ENCODE results near the gene LZTR1. TPM values are rescaled to one million over a fixed set of nuclear protein-coding genes. Genes with fewer than 3 reads are reported as not detected.

The LZTR1 gene
- polyA plus RNA-seq, 4 donors = 22.7 to 38.0 (median 28.7) TPM

DNA sequence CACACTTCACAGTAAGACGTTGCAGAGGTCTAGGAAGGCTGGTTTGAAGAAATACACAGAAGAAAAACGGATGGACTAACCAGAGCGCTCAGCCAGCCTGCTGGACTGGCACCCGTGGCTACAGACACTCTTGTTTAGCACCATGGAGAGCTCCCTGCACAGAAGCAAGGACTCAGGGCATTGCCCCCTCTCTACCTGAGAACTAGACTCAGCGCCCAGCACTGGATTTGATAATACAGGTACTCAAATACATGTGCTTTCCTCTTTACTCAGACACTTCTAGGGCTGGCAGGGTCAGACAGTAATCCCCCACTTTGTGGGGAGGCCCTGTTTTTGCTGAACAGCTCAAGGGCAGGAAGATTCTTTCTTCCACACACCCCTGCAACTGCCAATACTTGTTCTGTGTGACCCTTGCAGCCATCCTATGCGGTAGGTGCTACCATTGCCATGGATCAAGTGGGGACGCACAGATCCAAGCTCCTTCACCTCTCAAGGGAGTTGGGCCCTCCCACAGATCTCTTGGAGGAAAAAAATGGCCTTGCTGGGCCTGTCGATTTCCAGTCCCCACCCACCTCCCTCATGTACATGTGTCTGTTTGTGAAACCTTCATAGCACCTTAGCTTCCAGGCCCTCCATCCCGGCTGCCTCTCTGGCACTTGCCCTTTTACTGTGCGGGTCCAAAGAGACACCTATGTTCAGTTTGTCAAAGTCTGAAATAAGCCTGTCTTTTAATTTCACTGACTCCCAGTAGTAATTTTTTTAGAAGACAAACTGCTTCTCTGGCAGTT is 27.7 kb downstream of the LZTR1 start:
- 41 to 56% (median 46%) methylated on average over 10 of the region's 10 CpGs for WGBS, 3 donors
- FAIRE-seq (no peak), DNase-seq (peak; percentile 46 to 81)
- Histone ChIP-seq H3K27ac (ENCODE audit: low read depth in 1 of 3, low read length in 2 of 3) (no peak overlapping the region), H3K4me1 (ENCODE audit: control insufficient read depth in 3 of 3, insufficient read depth in 2 of 3, low read depth in 1 of 3, low read length in 2 of 3) (peaks cover 3 to 6% (median 4%) of the 10 kb centered on the region in 3 donors), H3K36me3 (ENCODE audit: control insufficient read depth in 3 of 3, insufficient read depth in 2 of 3, low read depth in 1 of 3, low read length in 3 of 3) (no peaks in the 10 kb centered on the region), H3K4me3 (ENCODE audit: low read depth in 1 of 3, low read length in 3 of 3) (no peak overlapping the region), H3K27me3 (ENCODE audit: control insufficient read depth in 3 of 3, insufficient read depth in 3 of 3, low read length in 3 of 3) (peaks cover 0 to 3% (median 0%) of the 10 kb centered on the region in 3 donors), H3K9me3 (ENCODE audit: control insufficient read depth in 2 of 2, insufficient read depth in 1 of 2, low read depth in 1 of 2, low read length in 1 of 2) (no peaks in the 10 kb centered on the region)

DNA sequence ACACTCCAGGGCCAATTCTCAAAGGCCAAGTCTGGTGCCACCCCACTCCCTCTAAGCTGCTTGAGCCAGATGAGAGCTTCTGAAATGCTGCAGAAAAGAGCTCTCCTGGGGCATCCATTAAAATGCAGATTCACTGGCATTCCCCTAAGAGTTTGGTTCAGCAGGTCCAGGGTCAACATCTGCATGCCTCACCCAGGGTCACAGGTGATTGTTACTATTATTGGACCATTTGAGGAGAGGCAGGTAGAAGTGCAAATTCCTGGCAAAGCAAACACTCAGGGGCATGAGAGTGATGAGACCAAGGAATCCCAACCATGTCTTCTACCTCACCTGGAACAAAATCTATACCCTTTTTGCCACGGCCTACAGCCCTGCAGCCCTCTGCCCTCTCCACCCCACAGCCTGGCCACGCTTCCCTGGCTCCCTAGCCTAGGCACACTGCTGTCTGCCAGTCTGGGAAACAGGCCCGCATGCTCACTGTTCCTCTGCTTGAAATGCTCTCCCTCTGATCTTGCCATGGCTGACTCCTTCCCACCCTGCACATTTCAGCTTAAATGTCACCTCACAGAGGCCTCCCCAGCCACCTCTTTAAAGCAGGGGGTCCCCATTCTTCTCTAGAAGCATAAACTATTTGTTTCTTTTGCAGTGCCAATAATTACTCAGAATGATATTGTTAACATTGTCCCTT is 28.5 kb downstream of the LZTR1 start:
- Histone ChIP-seq H3K9me3 (ENCODE audit: control insufficient read depth in 2 of 2, insufficient read depth in 1 of 2, low read depth in 1 of 2, low read length in 1 of 2) (no peaks in the 10 kb centered on the region), H3K36me3 (ENCODE audit: control insufficient read depth in 3 of 3, insufficient read depth in 2 of 3, low read depth in 1 of 3, low read length in 3 of 3) (no peaks in the 10 kb centered on the region), H3K27me3 (ENCODE audit: control insufficient read depth in 3 of 3, insufficient read depth in 3 of 3, low read length in 3 of 3) (peaks cover 0 to 3% (median 0%) of the 10 kb centered on the region in 3 donors), H3K4me1 (ENCODE audit: control insufficient read depth in 3 of 3, insufficient read depth in 2 of 3, low read depth in 1 of 3, low read length in 2 of 3) (peaks cover 3 to 13% (median 8%) of the 10 kb centered on the region in 3 donors), H3K27ac (ENCODE audit: low read depth in 1 of 3, low read length in 2 of 3) (no peak overlapping the region), H3K4me3 (ENCODE audit: low read depth in 1 of 3, low read length in 3 of 3) (no peak overlapping the region)
- FAIRE-seq = no peak
- no peak for DNase-seq
- 82 to 87% (median 87%) methylated on average over 3 of the region's 3 CpGs for WGBS, 3 donors

DNA sequence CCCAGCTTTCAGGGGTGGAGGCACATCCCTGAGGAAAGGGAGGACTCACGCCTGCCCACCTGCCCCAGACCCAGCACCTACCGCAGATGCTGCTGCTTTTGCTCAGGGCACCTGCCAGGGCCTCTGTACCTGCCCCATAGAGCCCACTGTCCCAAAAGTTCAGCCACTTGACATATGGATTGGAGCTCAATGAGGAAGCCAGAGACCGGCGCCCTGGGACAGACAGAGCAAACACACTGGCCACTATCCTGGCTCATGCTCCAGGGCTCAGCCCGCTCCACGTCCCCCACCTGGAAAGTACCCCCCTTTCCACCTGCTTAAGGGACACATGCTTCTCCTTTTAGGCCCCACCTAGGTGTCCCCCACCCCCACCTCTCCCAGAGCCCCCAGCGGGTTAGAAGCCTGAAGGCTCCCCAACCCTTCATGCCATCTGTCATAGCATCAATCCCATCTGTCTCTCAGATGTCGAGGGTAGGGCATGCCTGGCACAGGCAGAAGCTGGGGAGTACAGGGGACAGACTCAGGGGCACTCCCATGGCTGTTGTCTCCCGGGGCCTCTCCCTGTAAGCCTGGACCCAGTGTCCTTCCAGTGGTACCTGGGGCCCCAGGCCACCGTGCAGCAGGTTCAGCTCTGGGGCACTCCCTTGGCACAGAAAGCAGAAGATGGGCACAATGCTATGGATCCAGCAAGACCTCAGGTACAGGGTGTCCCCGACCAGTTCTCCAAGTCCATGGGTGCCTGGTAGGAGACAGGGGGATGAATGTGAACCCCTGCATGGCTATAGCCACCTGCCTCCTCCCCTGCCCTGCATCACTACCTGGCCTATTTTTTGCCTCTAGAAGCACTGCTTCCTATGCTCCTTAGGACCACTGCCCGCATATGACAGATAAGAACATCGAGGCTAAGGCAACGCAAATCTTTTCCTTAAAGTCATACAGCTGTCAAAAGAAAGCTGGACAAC is 30.6 kb downstream of the LZTR1 start:
- no peaks in the 10 kb centered on the region for H3K9me3 ChIP-seq (ENCODE audit: control insufficient read depth in 2 of 2, insufficient read depth in 1 of 2, low read depth in 1 of 2, low read length in 1 of 2)
- peaks cover 3 to 18% (median 8%) of the 10 kb centered on the region in 3 donors for H3K4me1 ChIP-seq (ENCODE audit: control insufficient read depth in 3 of 3, insufficient read depth in 2 of 3, low read depth in 1 of 3, low read length in 2 of 3)
- 64 to 76% (median 67%) methylated on average over 14 of the region's 14 CpGs for WGBS, 3 donors
- peaks cover 0 to 3% (median 0%) of the 10 kb centered on the region in 3 donors for H3K27me3 ChIP-seq (ENCODE audit: control insufficient read depth in 3 of 3, insufficient read depth in 3 of 3, low read length in 3 of 3)
- H3K36me3 ChIP-seq (ENCODE audit: control insufficient read depth in 3 of 3, insufficient read depth in 2 of 3, low read depth in 1 of 3, low read length in 3 of 3) = no peaks in the 10 kb centered on the region
- DNase-seq (no peak), FAIRE-seq (no peak)
- H3K4me3 ChIP-seq (ENCODE audit: low read depth in 1 of 3, low read length in 3 of 3) = no peak overlapping the region
- H3K27ac ChIP-seq (ENCODE audit: low read depth in 1 of 3, low read length in 2 of 3) = no peak overlapping the region

GRCh38 chr22:21013657-21014201 is 31.6 kb downstream of the LZTR1 start:
- WGBS, 3 donors = 10 to 17% (median 12%) methylated on average over 23 to 24 of the region's 24 CpGs

GRCh38 chr22:21014202-21014725 is 32.2 kb downstream of the LZTR1 start:
- no peaks in the 10 kb centered on the region for H3K9me3 ChIP-seq (ENCODE audit: control insufficient read depth in 2 of 2, insufficient read depth in 1 of 2, low read depth in 1 of 2, low read length in 1 of 2)
- H3K27ac ChIP-seq (ENCODE audit: low read depth in 1 of 3, low read length in 2 of 3) = peak overlapping the region in 2 of 3 donors; percentile 62 to 68
- FAIRE-seq (no peak), DNase-seq (peak; percentile 53 to 87)
- peak overlapping the region in 2 of 3 donors; percentile 12 to 53 for H3K4me3 ChIP-seq (ENCODE audit: low read depth in 1 of 3, low read length in 3 of 3)
- 1% methylated on average over 40 of the region's 40 CpGs for WGBS, 3 donors
- H3K27me3 ChIP-seq (ENCODE audit: control insufficient read depth in 3 of 3, insufficient read depth in 3 of 3, low read length in 3 of 3) = peaks cover 0 to 3% (median 0%) of the 10 kb centered on the region in 3 donors
- H3K4me1 ChIP-seq (ENCODE audit: control insufficient read depth in 3 of 3, insufficient read depth in 2 of 3, low read depth in 1 of 3, low read length in 2 of 3) = peaks cover 3 to 18% (median 8%) of the 10 kb centered on the region in 3 donors
- no peaks in the 10 kb centered on the region for H3K36me3 ChIP-seq (ENCODE audit: control insufficient read depth in 3 of 3, insufficient read depth in 2 of 3, low read depth in 1 of 3, low read length in 3 of 3)

More at GRCh38 chr22:21013657-21014201, 31.6 kb downstream of the LZTR1 start:
- H3K27me3 ChIP-seq (ENCODE audit: control insufficient read depth in 3 of 3, insufficient read depth in 3 of 3, low read length in 3 of 3) = peaks cover 0 to 3% (median 0%) of the 10 kb centered on the region in 3 donors
- peaks cover 3 to 18% (median 8%) of the 10 kb centered on the region in 3 donors for H3K4me1 ChIP-seq (ENCODE audit: control insufficient read depth in 3 of 3, insufficient read depth in 2 of 3, low read depth in 1 of 3, low read length in 2 of 3)
- DNase-seq (no peak), FAIRE-seq (no peak)
- H3K36me3 ChIP-seq (ENCODE audit: control insufficient read depth in 3 of 3, insufficient read depth in 2 of 3, low read depth in 1 of 3, low read length in 3 of 3) = no peaks in the 10 kb centered on the region
- peak overlapping the region in 2 of 3 donors; percentile 62 to 68 for H3K27ac ChIP-seq (ENCODE audit: low read depth in 1 of 3, low read length in 2 of 3)
- peak overlapping the region in 2 of 3 donors; percentile 12 to 53 for H3K4me3 ChIP-seq (ENCODE audit: low read depth in 1 of 3, low read length in 3 of 3)
- no peaks in the 10 kb centered on the region for H3K9me3 ChIP-seq (ENCODE audit: control insufficient read depth in 2 of 2, insufficient read depth in 1 of 2, low read depth in 1 of 2, low read length in 1 of 2)

GRCh38 chr22:21014726-21015465 is 32.8 kb downstream of the LZTR1 start, which contains the start of gene P2RX6:
Gene P2RX6 (plus strand): TSS chr22:21015165. CDS start chr22:21015175, 10 bp downstream.
- FAIRE-seq = no peak
- H3K27ac ChIP-seq (ENCODE audit: low read depth in 1 of 3, low read length in 2 of 3) = peak within 1 kb of the TSS in 2 of 3 donors; percentile 62 to 68
- 26 to 33% (median 27%) methylated on average over 11 to 12 of the region's 12 CpGs for WGBS, 3 donors

DNA sequence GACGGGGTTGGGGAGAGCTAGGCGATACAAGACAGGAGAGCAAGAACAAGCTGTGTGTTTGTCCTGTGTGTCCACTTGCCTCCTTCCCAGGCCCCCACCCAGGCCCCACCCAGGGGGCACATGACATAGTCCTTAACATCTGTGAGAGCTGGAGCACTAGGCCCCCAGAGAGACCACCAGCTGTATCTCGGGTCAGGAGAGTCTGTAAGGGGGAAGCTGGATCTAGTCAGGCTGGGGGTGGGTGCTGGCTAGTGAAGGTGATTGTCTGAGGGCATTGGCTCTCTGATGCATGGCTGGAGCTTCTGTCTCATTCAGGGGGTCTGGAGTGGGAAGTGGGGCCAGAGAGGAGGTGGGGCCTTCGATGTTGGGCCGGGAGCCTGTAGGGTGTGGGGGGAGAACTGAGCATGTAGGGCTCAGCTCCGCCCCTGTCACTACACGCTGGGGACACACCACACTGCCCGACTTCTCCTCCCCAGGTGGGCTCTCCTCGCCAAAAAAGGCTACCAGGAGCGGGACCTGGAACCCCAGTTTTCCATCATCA is 33.4 kb downstream of the LZTR1 start:
- H3K9me3 ChIP-seq (ENCODE audit: control insufficient read depth in 2 of 2, insufficient read depth in 1 of 2, low read depth in 1 of 2, low read length in 1 of 2) = no peaks in the 10 kb centered on the region
- WGBS, 3 donors = 65 to 72% (median 71%) methylated on average over 9 to 10 of the region's 10 CpGs
- no peak overlapping the region for H3K4me3 ChIP-seq (ENCODE audit: low read depth in 1 of 3, low read length in 3 of 3)
- DNase-seq (no peak), FAIRE-seq (no peak)
- H3K27ac ChIP-seq (ENCODE audit: low read depth in 1 of 3, low read length in 2 of 3) = peak overlapping the region in 1 of 3 donors; percentile 66
- peaks cover 0 to 3% (median 0%) of the 10 kb centered on the region in 3 donors for H3K27me3 ChIP-seq (ENCODE audit: control insufficient read depth in 3 of 3, insufficient read depth in 3 of 3, low read length in 3 of 3)
- H3K4me1 ChIP-seq (ENCODE audit: control insufficient read depth in 3 of 3, insufficient read depth in 2 of 3, low read depth in 1 of 3, low read length in 2 of 3) = peaks cover 3 to 18% (median 8%) of the 10 kb centered on the region in 3 donors
- no peaks in the 10 kb centered on the region for H3K36me3 ChIP-seq (ENCODE audit: control insufficient read depth in 3 of 3, insufficient read depth in 2 of 3, low read depth in 1 of 3, low read length in 3 of 3)

More at GRCh38 chr22:21014726-21015465, 32.8 kb downstream of the LZTR1 start, which contains the start of gene P2RX6:
- H3K27me3 ChIP-seq (ENCODE audit: control insufficient read depth in 3 of 3, insufficient read depth in 3 of 3, low read length in 3 of 3) = peaks cover 0 to 3% (median 0%) of the 10 kb centered on the region in 3 donors
- no peaks in the 10 kb centered on the region for H3K36me3 ChIP-seq (ENCODE audit: control insufficient read depth in 3 of 3, insufficient read depth in 2 of 3, low read depth in 1 of 3, low read length in 3 of 3)
- H3K4me3 ChIP-seq (ENCODE audit: low read depth in 1 of 3, low read length in 3 of 3) = peak within 1 kb of the TSS in 2 of 3 donors; percentile 12 to 53
- H3K4me1 ChIP-seq (ENCODE audit: control insufficient read depth in 3 of 3, insufficient read depth in 2 of 3, low read depth in 1 of 3, low read length in 2 of 3) = peaks cover 3 to 18% (median 8%) of the 10 kb centered on the region in 3 donors
- peak; percentile 45 to 51 for DNase-seq
- no peaks in the 10 kb centered on the region for H3K9me3 ChIP-seq (ENCODE audit: control insufficient read depth in 2 of 2, insufficient read depth in 1 of 2, low read depth in 1 of 2, low read length in 1 of 2)
